Measurements from ENCODE around the gene ARSK. TPM values are rescaled to one million over a fixed set of nuclear protein-coding genes. Genes with fewer than 3 reads are reported as not detected.

The ARSK gene
- total RNA-seq, 1 donor from 2014 or later, result 2.9 TPM

DNA sequence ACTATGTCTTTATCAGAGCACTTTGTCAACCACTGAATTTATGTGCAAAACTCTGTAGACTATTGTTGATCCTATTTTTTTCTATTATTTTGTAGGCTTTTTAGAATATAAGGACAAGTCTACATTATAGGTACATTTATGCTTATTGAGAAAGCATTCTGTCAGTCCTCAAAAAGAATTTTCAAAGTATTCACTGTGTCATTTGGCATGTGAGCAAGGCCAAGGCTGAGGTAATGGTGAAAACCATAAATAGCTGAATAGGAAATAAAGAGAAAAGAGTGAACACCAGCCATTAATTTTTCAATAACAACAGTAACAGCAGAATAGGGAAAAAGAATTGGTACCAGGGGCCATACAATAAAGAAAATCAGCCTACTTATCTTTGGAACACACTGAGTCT lies 21.1 kb upstream of the ARSK start:
- H3K9me3 Mint-ChIP-seq, result no peaks in the 10 kb centered on the region
- peaks cover 3% of the 10 kb centered on the region for H3K4me1 Mint-ChIP-seq
- DNase-seq (no peak), ATAC-seq (ENCODE audit: low read depth) (no peak)
- ChIA-PET POLR2A (no interaction called here), CTCF (no interaction called here)
- H3K27ac Mint-ChIP-seq, result no peak overlapping the region
- H3K4me3 Mint-ChIP-seq, result no peak overlapping the region
- TF ChIP-seq, protein P1, sequence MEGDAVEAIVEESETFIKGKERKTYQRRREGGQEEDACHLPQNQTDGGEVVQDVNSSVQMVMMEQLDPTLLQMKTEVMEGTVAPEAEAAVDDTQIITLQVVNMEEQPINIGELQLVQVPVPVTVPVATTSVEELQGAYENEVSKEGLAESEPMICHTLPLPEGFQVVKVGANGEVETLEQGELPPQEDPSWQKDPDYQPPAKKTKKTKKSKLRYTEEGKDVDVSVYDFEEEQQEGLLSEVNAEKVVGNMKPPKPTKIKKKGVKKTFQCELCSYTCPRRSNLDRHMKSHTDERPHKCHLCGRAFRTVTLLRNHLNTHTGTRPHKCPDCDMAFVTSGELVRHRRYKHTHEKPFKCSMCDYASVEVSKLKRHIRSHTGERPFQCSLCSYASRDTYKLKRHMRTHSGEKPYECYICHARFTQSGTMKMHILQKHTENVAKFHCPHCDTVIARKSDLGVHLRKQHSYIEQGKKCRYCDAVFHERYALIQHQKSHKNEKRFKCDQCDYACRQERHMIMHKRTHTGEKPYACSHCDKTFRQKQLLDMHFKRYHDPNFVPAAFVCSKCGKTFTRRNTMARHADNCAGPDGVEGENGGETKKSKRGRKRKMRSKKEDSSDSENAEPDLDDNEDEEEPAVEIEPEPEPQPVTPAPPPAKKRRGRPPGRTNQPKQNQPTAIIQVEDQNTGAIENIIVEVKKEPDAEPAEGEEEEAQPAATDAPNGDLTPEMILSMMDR (IDR thresholded peaks at IDR 0.05), result no peak
- no peaks in the 10 kb centered on the region for H3K27me3 Mint-ChIP-seq
- H3K36me3 Mint-ChIP-seq (ENCODE audit: low read depth), result peaks cover 77% of the 10 kb centered on the region
- intact Hi-C loops (cut with micrococcal nuclease), result no loop called here

DNA sequence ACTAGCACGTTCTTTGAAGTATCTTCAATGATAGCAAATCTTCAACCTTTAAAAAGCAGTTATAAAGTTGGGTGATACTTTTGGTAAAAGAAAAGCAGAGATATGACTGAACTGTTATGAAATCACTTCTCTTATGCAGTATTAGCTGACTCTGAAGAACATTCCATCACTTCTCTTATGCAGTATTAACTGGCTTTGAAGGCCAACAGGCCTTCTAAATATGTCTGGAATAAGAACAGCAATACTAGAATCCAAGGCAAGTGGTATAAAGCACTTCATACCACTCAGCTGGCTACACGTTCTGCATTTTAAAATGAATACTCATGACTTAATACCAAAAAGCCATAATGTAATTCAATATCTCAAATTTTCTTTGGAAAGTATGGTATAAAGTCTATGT lies 17.4 kb upstream of the ARSK start:
- H3K27ac Mint-ChIP-seq, result no peak overlapping the region
- H3K9me3 Mint-ChIP-seq, result no peaks in the 10 kb centered on the region
- ChIA-PET POLR2A (no interaction called here), CTCF (no interaction called here)
- H3K36me3 Mint-ChIP-seq (ENCODE audit: low read depth), result peaks cover 82% of the 10 kb centered on the region
- no peak overlapping the region for H3K4me3 Mint-ChIP-seq
- no peaks in the 10 kb centered on the region for H3K27me3 Mint-ChIP-seq
- H3K4me1 Mint-ChIP-seq, result no peaks in the 10 kb centered on the region
- TF ChIP-seq, protein P1 (IDR thresholded peaks at IDR 0.05), result no peak
- no peak for ATAC-seq (ENCODE audit: low read depth)
- no peak for DNase-seq
- intact Hi-C loops (cut with micrococcal nuclease), result no loop called here

DNA sequence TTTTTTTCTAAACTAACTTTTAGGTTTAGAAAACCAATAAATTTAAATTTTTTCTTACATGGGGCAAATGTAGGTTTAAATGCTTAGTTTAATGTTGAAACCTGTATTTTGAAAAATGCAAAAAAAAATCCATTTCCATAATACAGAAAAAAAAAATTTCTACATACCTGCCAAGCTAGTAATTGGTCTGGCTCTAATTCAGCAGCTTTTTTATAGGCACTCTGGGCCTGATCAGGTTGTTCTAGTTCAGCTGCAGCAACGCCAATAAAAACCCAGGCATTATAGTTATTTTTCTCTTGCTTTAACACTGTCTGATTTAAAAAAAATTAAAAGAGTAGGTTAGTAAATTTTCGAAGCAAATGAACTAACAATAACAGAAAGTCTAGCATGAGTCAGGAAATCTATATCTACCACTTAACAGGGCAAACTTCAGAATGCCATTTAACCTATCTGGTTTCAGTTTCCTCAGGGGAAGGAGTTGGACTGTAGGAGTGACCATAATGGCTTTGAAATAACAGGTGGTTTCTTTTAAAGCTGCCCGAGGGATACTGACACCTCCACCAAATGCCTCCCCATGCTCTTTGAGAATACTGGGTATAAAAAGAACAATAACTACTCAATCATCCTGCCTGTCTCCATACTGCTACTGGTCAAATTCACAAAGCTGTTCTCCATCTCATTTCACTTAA lies 11.7 kb upstream of the ARSK start:
- Mint-ChIP-seq H3K9me3 (no peaks in the 10 kb centered on the region), H3K4me1 (no peaks in the 10 kb centered on the region), H3K36me3 (ENCODE audit: low read depth) (peaks cover 64% of the 10 kb centered on the region), H3K4me3 (no peak overlapping the region), H3K27ac (no peak overlapping the region), H3K27me3 (no peaks in the 10 kb centered on the region)
- ChIA-PET POLR2A (interaction anchor here (1.4 kb wide), 1 partner anchor 12 kb away, joined by 4 read pairs; the partner anchor contains the start of genes ARSK and SKIC3), CTCF (no interaction called here)
- DNase-seq (no peak), ATAC-seq (ENCODE audit: low read depth) (no peak)
- intact Hi-C loops (cut with micrococcal nuclease), result loop anchor here (5.0 kb wide), 1 partner anchor 61 kb away; no protein-coding TSS in a partner anchor
- TF ChIP-seq, protein P1 (IDR thresholded peaks at IDR 0.05), result no peak

DNA sequence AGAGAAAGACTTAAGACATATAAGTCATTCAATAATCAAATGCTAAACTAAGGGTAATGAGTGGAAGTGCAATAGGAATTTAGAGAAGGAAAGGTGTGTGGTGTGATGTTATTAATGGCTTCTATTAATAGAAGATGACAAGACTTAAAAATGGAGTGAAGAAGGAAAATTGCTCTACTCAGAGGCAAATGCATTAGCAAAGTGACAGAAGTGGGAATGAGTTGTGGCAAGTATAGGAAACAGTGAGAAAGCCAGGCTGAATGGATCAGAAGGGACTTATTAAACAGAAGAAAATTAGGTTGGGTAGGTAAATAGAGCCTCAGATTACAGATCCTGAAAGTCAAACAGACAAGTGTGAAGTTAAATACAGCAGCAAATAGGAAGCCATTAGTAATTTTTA lies 5.9 kb upstream of the ARSK start:
- Mint-ChIP-seq H3K36me3 (ENCODE audit: low read depth) (peaks cover 42% of the 10 kb centered on the region), H3K27ac (no peak overlapping the region), H3K4me3 (no peak overlapping the region), H3K4me1 (peaks cover 26% of the 10 kb centered on the region), H3K27me3 (no peaks in the 10 kb centered on the region), H3K9me3 (no peaks in the 10 kb centered on the region)
- ATAC-seq (ENCODE audit: low read depth), result no peak
- ChIA-PET POLR2A (no interaction called here), CTCF (no interaction called here)
- TF ChIP-seq, protein P1 (IDR thresholded peaks at IDR 0.05), result no peak
- DNase-seq, result no peak
- intact Hi-C loops (cut with micrococcal nuclease), result no loop called here

DNA sequence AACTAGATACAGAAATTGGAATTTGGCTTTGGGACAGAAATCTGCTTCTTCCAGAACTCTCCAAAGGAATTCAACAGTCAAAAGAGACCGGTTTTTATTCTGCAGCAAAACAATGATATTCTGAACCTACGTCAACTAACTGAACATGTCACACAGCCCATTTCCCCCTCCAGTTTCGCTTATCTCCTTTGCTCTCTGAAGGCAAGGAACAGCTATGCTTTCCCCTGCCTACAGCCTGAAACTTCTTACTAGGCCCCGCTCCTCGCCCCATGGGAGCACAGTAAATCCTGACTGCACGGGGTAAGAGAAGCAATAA lies 612 bp upstream of the ARSK start:
- H3K4me1 Mint-ChIP-seq, result peaks cover 43% of the 10 kb centered on the region
- intact Hi-C loops (cut with micrococcal nuclease), result loop anchor here (1.0 to 10.0 kb wide), 8 partner anchors 92 to 1383 kb away; partner anchors contain the start of genes CAST, ELL2, KIAA0825 and LNPEP
- TF ChIP-seq, protein P1 (IDR thresholded peaks at IDR 0.05), result no peak

More for the DNA sequence above, 612 bp upstream of the ARSK start:
- Mint-ChIP-seq H3K27me3 (no peaks in the 10 kb centered on the region), H3K9me3 (no peaks in the 10 kb centered on the region), H3K27ac (peak overlapping the region; percentile 92), H3K36me3 (ENCODE audit: low read depth) (peaks cover 26% of the 10 kb centered on the region), H3K4me3 (peak overlapping the region; percentile 95)
- DNase-seq, result no peak
- CTCF ChIA-PET, result interaction anchor here (0.6 to 1.1 kb wide), 2 partner anchors 93 to 1412 kb away, joined by 3 to 4 read pairs; partner anchors contain the start of gene RFESD
- peak; percentile 32 for ATAC-seq (ENCODE audit: low read depth)
- POLR2A ChIA-PET, result interaction anchor here (0.6 to 1.6 kb wide), 8 partner anchors 10 to 1253 kb away, joined by 3 to 7 read pairs (median 5); partner anchors contain the start of gene RFESD

Data from activated B cell treated with CpG ODN at 0.5 μM for 24 hours (primary cell).